Small intestine (tissue), 7 donors: ENCODE results near the gene KLHL11. TPM values are rescaled to one million over a fixed set of nuclear protein-coding genes. Genes with fewer than 3 reads are reported as not detected.
A peak's percentile ranks its signal among the peaks of the same experiment; 100 is the strongest.
"Not testable (repeated sequence)": the region's sequence is repeated elsewhere in the genome, so short reads cannot be mapped to it uniquely, and the experiment has no call there.

Experiments used
- DNase-seq, 2 donors: peaks; one replicate each; pipeline versions ENCODE4 v3.0.0 to v3.0.0-alpha.2; 2013
- FAIRE-seq: peaks from 2 replicates; lab custom pipeline; 2012; peaks lifted over from hg19 to GRCh38; lab: Jason Lieb, UNC
- H3K27ac ChIP-seq, 3 donors: one replicate each; pipeline ENCODE4 v1.5.1; 2013; ENCODE audit warnings: low read length in 2 of 3, mild to moderate bottlenecking in 2 of 3, control low read depth in 1 of 3, inconsistent platforms in 1 of 3, low read depth in 1 of 3, moderate library complexity in 1 of 3
- H3K27me3 ChIP-seq, 3 donors: one replicate each; pipeline ENCODE4 v1.6.1; 2013; ENCODE audit warnings: low read length in 3 of 3, inconsistent platforms in 1 of 3; ENCODE audit not compliant: control insufficient read depth in 3 of 3, insufficient read depth in 3 of 3
- H3K36me3 ChIP-seq, 3 donors: one replicate each; pipeline ENCODE4 v1.6.1; 2013; ENCODE audit warnings: low read length in 3 of 3, inconsistent platforms in 1 of 3, low read depth in 1 of 3, mild to moderate bottlenecking in 1 of 3, moderate library complexity in 1 of 3; ENCODE audit not compliant: control insufficient read depth in 3 of 3, insufficient read depth in 2 of 3
- H3K4me1 ChIP-seq, 3 donors: one replicate each; pipeline ENCODE4 v1.6.1; 2013; ENCODE audit warnings: low read length in 2 of 3, inconsistent platforms in 1 of 3, low read depth in 1 of 3, mild to moderate bottlenecking in 1 of 3, moderate library complexity in 1 of 3; ENCODE audit not compliant: control insufficient read depth in 3 of 3, insufficient read depth in 2 of 3
- H3K4me3 ChIP-seq, 3 donors: one replicate each; pipeline ENCODE4 v1.5.1; 2013; ENCODE audit warnings: low read length in 3 of 3, control low read depth in 1 of 3, inconsistent platforms in 1 of 3, low read depth in 1 of 3, mild to moderate bottlenecking in 1 of 3, moderate library complexity in 1 of 3
- H3K9me3 ChIP-seq, 2 donors: one replicate each; pipeline ENCODE4 v1.6.1; 2013; ENCODE audit warnings: low read depth in 1 of 2, low read length in 1 of 2; ENCODE audit not compliant: control insufficient read depth in 2 of 2, insufficient read depth in 1 of 2
- WGBS, 3 donors: extraction: QIAGEN DNeasy Blood & Tissue Kit; methylation state at CpG; one replicate each; pipeline ENCODE4 v1.1.7; 2013; 5-methylcytosine and 5-hydroxymethylcytosine counted together
- polyA plus RNA-seq, 4 donors: library from polyadenylated mRNA; stranded (reverse) in 3 of 4; unstranded in 1 of 4; fragments of 200-250 nt in 3 of 4; fragments of 120-200 nt in 1 of 4; gene quantifications; one replicate each; pipeline versions ENCODE4 v1.2.1 to v1.2.3, GENCODE V29; 2013
- donor health status: healthy with polysubstance abuse.
- donor health status: control.
- donor health status: control.
- donor health status: Bipolar disorder and iron deficiency.
- donor health status: healthy.

Gene KLHL11
- polyA plus RNA-seq, 4 donors: 1.7 to 5.1 TPM; not detected in 2

DNA sequence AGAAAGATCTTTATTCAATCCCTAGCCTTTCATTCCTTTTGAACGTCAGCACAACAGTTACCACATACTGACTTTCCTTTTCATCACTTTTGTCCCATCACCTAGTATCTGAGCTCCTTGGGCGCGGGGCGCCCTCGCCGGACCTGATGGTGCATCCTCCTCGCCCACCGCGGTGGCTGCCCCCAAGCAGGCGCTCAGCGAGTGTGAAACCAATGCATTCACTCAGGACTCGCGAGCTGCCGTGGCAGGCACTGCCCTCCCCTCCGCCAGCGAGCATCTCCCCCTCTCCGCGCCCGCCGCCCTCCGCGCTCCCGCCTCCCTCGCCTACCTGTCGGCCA lies 756 bp downstream of the KLHL11 start:
- DNase-seq: no peak
- peaks cover 5 to 15% (median 15%) of the 10 kb centered on the region in 3 donors for H3K4me1 ChIP-seq

DNA sequence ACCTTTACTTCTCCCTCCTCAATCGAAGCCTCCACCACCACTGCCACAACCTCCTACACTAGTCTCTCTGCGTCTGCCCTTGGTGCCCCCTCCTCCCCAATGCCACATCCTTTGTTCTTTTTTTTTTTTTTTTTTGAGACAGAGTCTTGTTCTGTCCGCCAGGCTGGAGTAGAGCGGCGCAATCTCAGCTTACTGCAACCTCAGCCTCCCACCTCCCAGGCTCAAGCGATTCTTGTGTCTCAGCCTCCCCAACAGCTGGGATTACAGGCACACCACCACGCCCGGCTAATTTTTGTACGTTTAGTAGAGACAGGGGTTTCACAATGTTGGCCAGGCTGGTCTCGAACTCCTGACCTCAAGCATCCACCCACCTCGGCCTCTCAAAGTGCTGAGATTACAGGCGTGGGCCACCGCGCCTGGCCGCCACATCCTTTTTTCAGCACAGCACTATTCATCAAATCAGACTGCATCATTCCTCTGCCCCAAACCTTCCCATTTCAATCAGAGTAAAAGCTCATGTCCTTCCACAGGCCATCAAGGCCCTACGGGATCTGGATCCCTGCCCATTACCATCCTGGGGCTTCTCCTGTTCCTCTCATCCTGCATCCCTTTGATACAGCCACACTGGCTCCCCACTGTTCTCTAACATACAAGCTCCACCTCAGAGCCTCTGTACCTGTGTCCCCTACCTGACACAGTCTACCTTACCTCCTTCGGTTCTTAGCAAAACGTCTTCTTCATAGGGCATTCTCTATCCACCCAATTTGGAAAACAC lies 2.0 kb downstream of the KLHL11 start:
- Histone ChIP-seq H3K9me3 (no peaks in the 10 kb centered on the region), H3K4me1 (peaks cover 5 to 15% (median 15%) of the 10 kb centered on the region in 3 donors), H3K27me3 (no peaks in the 10 kb centered on the region), H3K27ac (no peak overlapping the region), H3K4me3 (peak overlapping the region in 2 of 3 donors; percentile 22 to 77), H3K36me3 (peaks cover 2 to 10% (median 3%) of the 10 kb centered on the region in 3 donors)
- DNase-seq (no peak), FAIRE-seq (no peak)
- WGBS, 3 donors: 46 to 61% (median 52%) methylated on average over 18 of the region's 18 CpGs

More for the DNA sequence above, 756 bp downstream of the KLHL11 start:
- Histone ChIP-seq H3K9me3 (no peaks in the 10 kb centered on the region), H3K27ac (peak overlapping the region; percentile 90 to 97 (median 95)), H3K27me3 (no peaks in the 10 kb centered on the region), H3K4me3 (peak overlapping the region; percentile 77 to 99 (median 93)), H3K36me3 (peaks cover 2 to 12% (median 3%) of the 10 kb centered on the region in 3 donors)
- FAIRE-seq: no peak
- 0% methylated on average over 20 to 25 of the region's 25 CpGs for WGBS, 3 donors

DNA sequence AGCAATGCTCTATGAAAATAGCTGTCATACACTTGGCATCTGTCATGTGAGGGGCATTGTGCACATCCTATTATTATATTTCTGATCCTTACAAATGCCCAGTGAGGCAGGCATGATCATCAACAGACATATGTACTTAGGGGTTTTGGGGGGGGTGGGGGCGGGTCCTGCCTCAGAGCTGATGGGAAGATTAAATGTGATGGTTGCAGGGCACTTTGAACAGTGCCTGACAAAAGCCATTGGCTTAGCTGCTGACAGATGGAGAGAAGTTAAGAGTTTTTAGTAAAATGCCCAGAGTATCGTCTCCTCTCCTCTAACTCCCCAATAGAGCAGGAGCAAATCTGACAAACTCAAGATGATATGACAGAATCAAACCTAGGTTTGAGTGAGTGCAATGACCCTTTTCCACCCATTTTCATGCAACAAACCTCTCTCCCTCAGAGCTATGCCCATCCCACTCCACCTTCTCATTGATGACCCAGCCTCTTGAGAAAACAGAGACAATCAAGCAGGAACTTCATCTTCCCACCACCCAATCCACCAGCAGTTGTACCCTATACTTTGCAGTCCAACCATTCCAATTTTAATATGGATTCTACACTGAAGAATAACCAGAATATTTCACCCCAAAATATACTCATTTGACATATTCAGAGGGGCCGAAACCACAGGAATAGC lies 4.8 kb downstream of the KLHL11 start:
- Histone ChIP-seq H3K9me3 (no peaks in the 10 kb centered on the region), H3K4me3 (no peak overlapping the region), H3K27ac (no peak overlapping the region), H3K36me3 (peaks cover 0 to 2% (median 0%) of the 10 kb centered on the region in 3 donors), H3K4me1 (peaks cover 5 to 15% (median 13%) of the 10 kb centered on the region in 3 donors), H3K27me3 (no peaks in the 10 kb centered on the region)
- FAIRE-seq: no peak
- no peak for DNase-seq
- 81 to 84% (median 83%) methylated on average over 3 of the region's 3 CpGs for WGBS, 3 donors

DNA sequence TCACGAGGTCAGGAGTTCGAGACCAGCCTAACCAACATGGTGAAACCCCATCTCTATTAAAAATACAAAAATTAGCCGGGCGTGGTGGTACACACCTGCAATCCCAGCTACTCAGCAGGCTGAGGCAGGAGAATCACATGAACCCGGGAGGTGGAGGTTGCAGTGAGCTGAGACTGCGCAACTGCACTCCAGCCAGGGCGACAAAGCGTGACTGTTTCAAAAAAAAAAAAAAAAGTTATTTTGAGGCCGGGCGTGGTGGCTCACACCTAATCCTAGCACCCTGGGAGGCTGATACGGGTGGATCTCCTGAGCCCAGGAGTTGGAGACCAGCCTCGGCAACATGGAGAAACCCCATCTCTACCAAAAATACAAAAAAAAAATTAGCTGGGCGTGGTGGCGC lies 13.8 kb downstream of the KLHL11 start:
- H3K27me3 ChIP-seq, H3K27ac ChIP-seq, H3K4me3 ChIP-seq, H3K9me3 ChIP-seq, DNase-seq, FAIRE-seq, H3K4me1 ChIP-seq: not testable (repeated sequence)
- 90 to 97% (median 95%) methylated on average over 14 of the region's 14 CpGs for WGBS, 3 donors
- H3K36me3 ChIP-seq: peaks cover 9 to 30% (median 11%) of the 10 kb centered on the region in 3 donors

DNA sequence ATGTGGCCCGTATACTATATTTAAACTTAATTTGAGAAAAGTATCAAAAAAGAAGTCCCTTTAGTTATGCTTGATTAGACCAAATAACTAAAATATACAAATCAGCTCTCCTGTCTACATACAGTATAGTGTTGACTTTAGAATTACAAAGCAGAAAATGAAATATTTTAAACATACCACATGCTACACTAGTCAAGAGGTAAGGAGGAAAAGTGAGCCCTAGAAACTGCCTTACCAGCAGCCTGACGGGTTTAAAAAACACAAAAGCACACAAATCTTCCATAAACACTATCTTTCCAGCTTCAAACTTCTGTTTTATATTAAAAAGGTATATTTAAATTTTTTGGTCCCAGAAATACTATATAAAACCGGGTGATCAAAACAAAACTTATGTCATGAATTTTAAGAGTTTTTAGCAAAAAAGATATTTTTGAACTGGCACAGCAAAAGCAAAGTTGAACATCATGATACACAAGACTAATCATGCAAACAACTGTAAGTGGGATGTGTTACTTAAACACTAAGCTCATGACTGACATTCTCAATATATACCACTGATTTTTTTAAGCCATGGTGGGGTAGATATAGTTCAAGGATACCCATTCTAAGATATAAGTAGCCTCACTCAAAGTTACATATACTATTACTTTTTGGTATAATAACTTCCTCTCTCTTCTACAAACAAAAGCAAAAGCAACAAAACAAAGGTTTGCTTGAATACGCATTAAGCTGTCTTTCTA lies 15.8 kb downstream of the KLHL11 start:
- Histone ChIP-seq H3K27ac (no peak overlapping the region), H3K4me3 (no peak overlapping the region), H3K36me3 (peaks cover 5 to 28% (median 6%) of the 10 kb centered on the region in 3 donors), H3K27me3 (no peaks in the 10 kb centered on the region), H3K9me3 (no peaks in the 10 kb centered on the region), H3K4me1 (no peaks in the 10 kb centered on the region)
- FAIRE-seq: no peak
- WGBS, 3 donors: 74 to 89% (median 86%) methylated on average over 4 of the region's 4 CpGs
- no peak for DNase-seq

DNA sequence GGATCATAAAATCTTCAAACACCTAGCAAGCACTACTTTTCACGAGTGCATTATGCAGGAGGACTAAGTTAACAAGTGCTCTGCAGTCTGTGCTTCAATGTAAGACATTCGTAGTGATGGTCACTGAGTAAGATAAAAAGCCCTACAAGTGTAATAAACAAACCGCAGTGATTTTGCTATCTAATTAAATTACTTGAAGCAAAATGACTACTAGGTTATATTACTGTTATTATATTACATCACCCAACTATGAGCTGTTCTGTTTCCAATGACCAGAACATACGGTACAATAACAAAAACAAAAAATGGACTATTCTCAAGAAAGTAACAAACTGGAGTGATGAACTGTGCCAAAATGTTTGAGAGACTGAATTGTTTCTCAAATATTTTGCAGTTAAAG lies 16.4 kb downstream of the KLHL11 start:
- Histone ChIP-seq H3K27me3 (no peaks in the 10 kb centered on the region), H3K4me1 (no peaks in the 10 kb centered on the region), H3K36me3 (peaks cover 0 to 23% (median 1%) of the 10 kb centered on the region in 3 donors), H3K4me3 (no peak overlapping the region), H3K9me3 (no peaks in the 10 kb centered on the region), H3K27ac (no peak overlapping the region)
- DNase-seq: no peak
- 65 to 87% (median 86%) methylated on average over 4 of the region's 4 CpGs for WGBS, 3 donors
- no peak for FAIRE-seq

DNA sequence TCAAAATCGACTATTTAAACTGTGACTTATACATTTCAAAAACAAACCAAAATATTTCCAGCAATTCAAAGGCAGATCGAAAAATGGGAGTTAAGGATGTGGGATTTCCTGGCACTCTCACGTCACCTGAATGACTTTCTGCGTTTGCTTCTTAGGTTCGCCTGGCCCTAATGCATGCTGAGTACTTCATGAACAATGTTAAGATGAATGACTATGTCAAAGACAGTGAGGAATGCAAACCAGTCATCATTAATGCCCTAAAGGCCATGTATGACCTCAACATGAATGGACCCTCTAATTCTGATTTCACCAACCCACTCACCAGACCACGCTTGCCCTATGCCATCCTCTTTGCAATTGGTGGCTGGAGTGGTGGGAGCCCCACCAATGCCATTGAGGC lies 20.3 kb downstream of the KLHL11 start:
- no peaks in the 10 kb centered on the region for H3K4me1 ChIP-seq
- H3K9me3 ChIP-seq: no peaks in the 10 kb centered on the region
- no peak for FAIRE-seq
- peaks cover 0 to 5% (median 0%) of the 10 kb centered on the region in 3 donors for H3K36me3 ChIP-seq
- H3K27ac ChIP-seq: no peak overlapping the region
- H3K4me3 ChIP-seq: no peak overlapping the region
- H3K27me3 ChIP-seq: no peaks in the 10 kb centered on the region
- no peak for DNase-seq
- WGBS, 3 donors: 92 to 95% (median 93%) methylated on average over 6 of the region's 6 CpGs

DNA sequence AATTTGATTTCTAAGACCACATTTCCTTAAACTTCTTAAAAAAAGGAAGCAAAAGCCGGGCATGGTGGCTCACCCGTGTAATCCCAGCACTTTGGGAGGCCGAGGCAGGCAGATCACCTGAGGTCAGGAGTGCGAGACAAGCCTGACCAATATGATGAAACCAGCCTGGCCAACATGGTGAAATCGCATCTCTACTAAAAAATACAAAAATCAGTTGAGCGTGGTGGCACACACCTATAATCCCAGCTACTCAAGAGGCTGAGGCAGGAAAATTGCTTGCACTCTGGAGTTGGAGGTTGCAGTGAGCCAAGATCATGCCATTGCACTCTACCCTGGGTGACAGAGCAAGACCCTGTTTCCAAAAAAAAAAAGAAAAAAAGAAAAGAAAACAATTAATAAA lies 24.4 kb downstream of the KLHL11 start:
- FAIRE-seq, H3K36me3 ChIP-seq, H3K4me3 ChIP-seq, H3K9me3 ChIP-seq, H3K27me3 ChIP-seq, H3K27ac ChIP-seq, DNase-seq, H3K4me1 ChIP-seq: not testable (repeated sequence)
- WGBS, 3 donors: 88 to 95% (median 91%) methylated on average over 6 of the region's 6 CpGs
